GM12878 (cell line): ENCODE results near the gene IPCEF1. TPM values are rescaled to one million over a fixed set of nuclear protein-coding genes. Genes with fewer than 3 reads are reported as not detected.

Experiments
- ATAC-seq: fragments of 200-7000 bp; cut with Tn5 transposase; 3 replicates; pipeline ENCODE4 v1.9.1; 2020; ENCODE audit warnings: mild to moderate bottlenecking, moderate library complexity
- BruUV-seq: library from RNA; stranded (reverse); fragments of 400-500 nt; replicated peaks from 2 replicates; lab custom pipeline; 2021; lab: Mats Ljungman, UMichigan
- CTCF ChIA-PET: fragments of 300-600 bp; sonication (Branson Sonifier 250); formaldehyde crosslinking; extraction: SDS; loops from one replicate; lab custom pipeline; 2021; ENCODE audit warnings: inconsistent platforms; lab: Yijun Ruan, JAX
- POLR2A ChIA-PET: fragments of 350-600 bp; formaldehyde crosslinking; extraction: SDS; loops from one replicate; lab custom pipeline; 2021; ENCODE audit warnings: inconsistent platforms; lab: Charles Lee
- RAD21 ChIA-PET: fragments of 300-600 bp; sonication (Branson Sonifier 250); formaldehyde crosslinking; loops from one replicate; lab custom pipeline; 2023; ENCODE audit warnings: antibody characterized with exemption; ENCODE audit not compliant: unreplicated experiment; lab: Charles Lee
- SMC1A ChIA-PET: fragments of 300-600 bp; sonication (Branson Sonifier 250); formaldehyde crosslinking; loops from one replicate; lab custom pipeline; 2023; ENCODE audit not compliant: unreplicated experiment, uncharacterized antibody; lab: Charles Lee
- DNase-seq: peaks from one replicate; pipeline ENCODE4 v3.0.0-alpha.2; 2011; ENCODE audit warnings: low read depth, low spot score
- FAIRE-seq: peaks from 3 replicates; lab custom pipeline; 2011; peaks lifted over from hg19 to GRCh38; lab: Jason Lieb, UNC
- H2AFZ ChIP-seq: 2 replicates; pipeline ENCODE4 v1.6.0; 2011; ENCODE audit warnings: low read depth, low read length, control low read depth; ENCODE audit not compliant: control insufficient read depth
- H3K27ac ChIP-seq: 2 replicates; pipeline ENCODE4 v1.5.1; 2011; ENCODE audit warnings: control low read depth; ENCODE audit not compliant: control insufficient read depth, insufficient read depth
- H3K27me3 ChIP-seq, 2 experiments: replicated peaks in 1 of 2; 2 replicates each; pipeline versions ENCODE4 v1.6.0 to v1.6.1; 2011; ENCODE audit warnings: low read length in 1 of 2; ENCODE audit not compliant: control insufficient read depth in 2 of 2, insufficient read depth in 2 of 2
- H3K36me3 ChIP-seq, 2 experiments: 2 replicates each; pipeline ENCODE4 v1.5.1; 2011; ENCODE audit warnings: low read length in 1 of 2; ENCODE audit not compliant: control insufficient read depth in 2 of 2, insufficient read depth in 2 of 2
- H3K4me1 ChIP-seq: 2 replicates; pipeline ENCODE4 v1.6.1; 2011; ENCODE audit warnings: mild to moderate bottlenecking, low read length, moderate library complexity, mixed read lengths; ENCODE audit not compliant: control insufficient read depth, insufficient read depth
- H3K4me2 ChIP-seq: 2 replicates; pipeline ENCODE4 v1.6.0; 2011; ENCODE audit warnings: control low read depth; ENCODE audit not compliant: control insufficient read depth, insufficient read depth
- H3K4me3 ChIP-seq: fragments of 200-600 bp; sonication (generic); 2 replicates; pipeline ENCODE4 v1.5.1; 2016
- H3K79me2 ChIP-seq: 2 replicates; pipeline ENCODE4 v1.6.0; 2011; ENCODE audit warnings: low read length; ENCODE audit not compliant: control insufficient read depth, insufficient read depth
- H3K9ac ChIP-seq: 2 replicates; pipeline ENCODE4 v1.8.0; 2011; ENCODE audit warnings: low read length, control low read depth, mixed read lengths; ENCODE audit not compliant: control insufficient read depth, insufficient read depth
- H3K9me3 ChIP-seq: replicated peaks from 3 replicates; pipeline ENCODE4 v1.5.1; 2011; ENCODE audit warnings: mild to moderate bottlenecking, low read length; ENCODE audit not compliant: control insufficient read depth, insufficient read depth
- H4K20me1 ChIP-seq: 2 replicates; pipeline ENCODE4 v1.6.0; 2011; ENCODE audit not compliant: control insufficient read depth, insufficient read depth
- CEBPB ChIP-seq, 2 experiments: fragments of 150-350 bp in 1 of 2; IDR thresholded peaks; 2 replicates each; pipeline ENCODE4 v1.6.1; 2012 to 2014; ENCODE audit warnings: low read depth in 2 of 2, low read length in 2 of 2, borderline replicate concordance in 1 of 2, inconsistent platforms in 1 of 2
- CREM ChIP-seq: IDR thresholded peaks from 2 replicates; pipeline ENCODE4 v1.6.1; 2014; ENCODE audit warnings: antibody characterized with exemption, low read depth
- IKZF2 ChIP-seq, 2 experiments: fragments of 450-650 bp; IDR thresholded peaks; 2 replicates each; pipeline ENCODE4 v1.6.1; 2017; ENCODE audit warnings: mild to moderate bottlenecking in 2 of 2, moderate library complexity in 2 of 2
- MYC ChIP-seq: IDR thresholded peaks from 2 replicates; pipeline ENCODE4 v1.6.1; 2011; ENCODE audit warnings: mild to moderate bottlenecking, low read length, moderate library complexity, inconsistent platforms; ENCODE audit not compliant: insufficient read depth, insufficient replicate concordance, insufficient read length, severe bottlenecking
- NFXL1 ChIP-seq: fragments of 450-650 bp; IDR thresholded peaks from 2 replicates; pipeline ENCODE4 v1.6.1; 2017; ENCODE audit warnings: antibody characterized with exemption, mild to moderate bottlenecking, borderline replicate concordance
- NRF1 ChIP-seq: conservative IDR thresholded peaks from 2 replicates; pipeline ENCODE4 v1.6.1; 2011; ENCODE audit warnings: mild to moderate bottlenecking, low read depth, low read length, improper control_type of control experiment
- PAX5 ChIP-seq: IDR thresholded peaks from 2 replicates; pipeline ENCODE4 v1.6.1; 2011; ENCODE audit warnings: low read depth, low read length, borderline replicate concordance
- RAD21 ChIP-seq: IDR thresholded peaks from 2 replicates; pipeline ENCODE4 v1.6.1; 2011; ENCODE audit warnings: mild to moderate bottlenecking, low read depth, low read length, moderate library complexity; ENCODE audit not compliant: insufficient read depth
- RAD51 ChIP-seq: fragments of 450-650 bp; IDR thresholded peaks from 2 replicates; pipeline ENCODE4 v1.6.1; 2016; ENCODE audit warnings: moderate library complexity, mild to moderate bottlenecking, inconsistent platforms
- SP1 ChIP-seq: IDR thresholded peaks from one replicate; pipeline ENCODE4 v1.6.1; 2011; ENCODE audit warnings: low read depth, low read length
- SREBF2 ChIP-seq: IDR thresholded peaks from 2 replicates; pipeline ENCODE4 v1.6.1; 2012; ENCODE audit warnings: mild to moderate bottlenecking, low read length
- TCF12 ChIP-seq: IDR thresholded peaks from 2 replicates; pipeline ENCODE4 v1.6.1; 2011; ENCODE audit warnings: low read depth, mild to moderate bottlenecking, low read length
- WGBS: methylation state at CpG from one replicate; pipeline ENCODE4 v1.1.6; 2016; ENCODE audit warnings: low lambda C conversion rate; ENCODE audit not compliant: insufficient replicate concordance, insufficient coverage; ENCODE audit errors: missing lambda C conversion rate; 5-methylcytosine and 5-hydroxymethylcytosine counted together
- in situ Hi-C: fragments of 300-500 bp; cut with MboI; formaldehyde crosslinking; loops from 9 replicates; pipeline ENCODE4 v1.14.3; 2018; ENCODE audit warnings: mixed read lengths
- intact Hi-C: fragments of 100-400 bp; cut with micrococcal nuclease; formaldehyde crosslinking; loops from one replicate; pipeline ENCODE4 v1.14.2; 2022; ENCODE audit not compliant: unreplicated experiment
- polyA plus RNA-seq, 11 experiments: library from polyadenylated mRNA; depleted of rRNA in 4 of 11; unstranded in 6 of 11; stranded (reverse) in 5 of 11; fragments of >200 nt; fragmentation: Nextera tagmentation in 4 of 11; fragmentation: Illumina TruSeq in 1 of 11; extraction: Ambion mirVana in 4 of 11; extraction: Trizol in 1 of 11; gene quantifications; 1 replicate in 1 of 11; 2 replicates in 10 of 11; pipeline versions ENCODE4 v1.2.1 to v1.2.3, GENCODE V29; 2011 to 2016; ENCODE audit warnings: inconsistent platforms in 2 of 11, missing spikeins in 2 of 11, low read depth in 1 of 11
- total RNA-seq, 4 experiments: library from RNA; depleted of rRNA in 3 of 4; stranded (reverse); fragments of >200 nt in 3 of 4; fragmentation: Illumina TruSeq in 1 of 4; extraction: Trizol in 1 of 4; gene quantifications; 2 replicates each; pipeline versions ENCODE4 v1.2.1 to v1.2.3, GENCODE V29; 2013 to 2021

The IPCEF1 gene
- total and polyA plus RNA-seq, 10 of the 15 experiments (the other 5 are each of a cell fraction or from before 2014, with no cell fraction given): 1.3 to 137 (median 4.2) TPM

DNA sequence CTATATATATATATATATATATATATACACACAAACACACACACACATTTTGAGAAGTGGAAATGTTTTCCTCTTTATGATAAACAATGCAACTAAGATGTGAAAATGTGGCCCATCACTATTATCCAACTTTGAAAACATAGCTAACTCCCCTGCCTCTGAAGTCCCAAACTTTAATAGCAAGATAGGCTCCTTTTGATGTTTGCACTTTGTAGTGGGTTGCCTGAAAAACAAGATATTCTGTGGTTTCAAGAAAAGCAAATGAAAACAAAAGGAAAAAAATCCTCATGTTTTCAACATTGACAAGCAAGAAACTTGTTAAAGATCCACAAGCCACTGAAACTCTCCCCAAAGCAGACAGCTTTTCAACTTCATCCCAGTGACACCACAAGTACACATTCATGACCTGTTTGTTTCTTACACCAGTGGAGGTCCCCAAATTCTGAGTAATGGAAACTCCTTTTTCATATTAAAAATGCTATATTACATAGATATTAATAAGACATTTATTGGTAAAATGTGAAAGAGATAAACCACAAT is 90.0 kb downstream of the IPCEF1 start:
- no peaks in the 10 kb centered on the region for H4K20me1 ChIP-seq
- no peak overlapping the region for H3K4me3 ChIP-seq
- SMC1A ChIA-PET: interaction anchor here (0.9 to 4.4 kb wide), 15 partner anchors 9 to 112 kb away, joined by 3 to 43 read pairs (median 6); no protein-coding TSS in a partner anchor
- no peak overlapping the region for H3K27ac ChIP-seq
- no peak for DNase-seq
- TF ChIP-seq RAD21 (no peak), IKZF2 (IDR thresholded peaks at IDR 0.05) (peak; percentile 19 to 42; a peak in 2 of 4 replicates)
- peak overlapping the region; percentile 1; the same call in 1 of the 2 replicates for H3K4me2 ChIP-seq
- no peaks in the 10 kb centered on the region for H3K79me2 ChIP-seq
- no peak for FAIRE-seq
- no peaks in the 10 kb centered on the region; the same call in 1 of the 3 replicates for H3K9me3 ChIP-seq
- no TSS peak for BruUV-seq
- POLR2A ChIA-PET: interaction anchor here (0.8 to 1.4 kb wide), 2 partner anchors 15 to 28 kb away, joined by 3 to 4 read pairs; no protein-coding TSS in a partner anchor
- CTCF ChIA-PET: interaction anchor here (0.5 to 4.9 kb wide), 10 partner anchors 9 to 468 kb away, joined by 3 to 59 read pairs (median 5); no protein-coding TSS in a partner anchor
- no peaks in the 10 kb centered on the region for H3K36me3 ChIP-seq
- peaks cover 9% of the 10 kb centered on the region for H3K4me1 ChIP-seq
- intact Hi-C loops (no loop called here), in situ Hi-C loops (no loop called here)
- H2AFZ ChIP-seq: no peak overlapping the region
- no peak overlapping the region for H3K9ac ChIP-seq
- ATAC-seq: peak; percentile 40; the same call in 2 of the 3 replicates
- no peaks in the 10 kb centered on the region for H3K27me3 ChIP-seq
- RAD21 ChIA-PET: interaction anchor here (0.6 to 3.3 kb wide), 5 partner anchors 8 to 19 kb away, joined by 3 to 15 read pairs (median 5); no protein-coding TSS in a partner anchor

DNA sequence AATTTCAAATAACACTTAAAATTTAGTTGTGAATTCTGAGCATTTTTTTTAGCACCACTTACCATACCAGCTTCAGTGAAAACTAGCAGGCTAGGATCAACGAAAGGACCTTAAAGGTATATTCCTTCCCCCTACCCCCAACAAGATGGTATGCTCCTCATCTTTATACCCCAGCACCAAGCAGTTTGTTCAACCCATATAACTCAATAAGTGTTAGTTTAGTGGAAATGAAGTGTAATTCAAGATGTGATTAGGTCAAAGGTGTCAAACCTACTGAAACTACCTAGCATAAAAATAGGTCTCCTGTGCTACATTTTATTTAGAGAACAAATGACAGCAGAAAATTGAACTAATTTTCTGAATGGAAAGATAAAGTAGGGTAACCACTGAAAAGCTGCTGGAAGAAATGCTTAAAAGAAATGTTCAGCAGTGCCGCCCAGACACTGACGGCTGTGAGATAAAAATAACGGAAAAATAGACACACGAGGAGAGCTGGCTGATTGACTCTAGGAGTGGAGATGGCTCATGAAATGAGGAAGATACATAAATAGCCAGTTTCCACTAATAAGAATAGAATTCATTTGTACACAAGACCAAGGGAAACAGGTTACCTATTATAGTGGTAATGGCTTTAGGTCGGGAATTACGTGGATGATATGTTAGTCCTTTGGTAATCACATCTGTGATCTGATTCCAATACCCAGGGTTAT is 94.8 kb downstream of the IPCEF1 start:
- intact Hi-C loops: no loop called here
- Histone ChIP-seq H2AFZ (peak overlapping the region; percentile 67), H3K4me3 (no peak overlapping the region), H3K79me2 (no peaks in the 10 kb centered on the region), H3K4me1 (peaks cover 36% of the 10 kb centered on the region), H3K36me3 (no peaks in the 10 kb centered on the region), H4K20me1 (no peaks in the 10 kb centered on the region), H3K27ac (peak overlapping the region; percentile 50), H3K9me3 (peaks cover 3% of the 10 kb centered on the region; the same call in 1 of the 3 replicates), H3K27me3 (no peaks in the 10 kb centered on the region), H3K4me2 (peak overlapping the region; percentile 60), H3K9ac (no peak overlapping the region; the same call in 1 of the 2 replicates)
- ChIA-PET SMC1A (interaction anchor here (0.6 to 8.0 kb wide), 6 partner anchors 11 to 45 kb away, joined by 3 to 86 read pairs (median 21); no protein-coding TSS in a partner anchor), RAD21 (interaction anchor here (0.6 to 3.2 kb wide), 9 partner anchors 10 to 104 kb away, joined by 3 to 24 read pairs (median 4); no protein-coding TSS in a partner anchor), POLR2A (interaction anchor here (1.6 to 2.9 kb wide), 3 partner anchors 10 to 21 kb away, joined by 9 to 17 read pairs (median 9); no protein-coding TSS in a partner anchor), CTCF (interaction anchor here (0.7 to 1.7 kb wide), 6 partner anchors 10 to 25 kb away, joined by 3 to 8 read pairs (median 6); no protein-coding TSS in a partner anchor)
- 47% methylated on average over 7 of the region's 7 CpGs for WGBS
- ATAC-seq (peak; percentile 65), FAIRE-seq (no peak), DNase-seq (no peak)
- BruUV-seq: no TSS peak
- in situ Hi-C loops: no loop called here
- TF ChIP-seq NFXL1 (no peak), PAX5 (no peak), SP1 (no peak), SREBF2 (no peak), RAD51 (0 out of 2 replicates have a peak, but pooled peaks have one; percentile 33), TCF12 (no peak), CEBPB (IDR thresholded peaks at IDR 0.05; ENCODE audit: borderline replicate concordance in 1 of 2, low read depth in 2 of 2, low read length in 2 of 2) (no peak), NRF1 (no peak), MYC (no peak), CREM (no peak)
